PFSK-1 (cell line): ENCODE results near the gene HNRNPF.

Experiments
- FOXP2 ChIP-seq: optimal IDR thresholded peaks from 2 replicates; pipeline ENCODE3; 2011; ENCODE audit warnings: borderline replicate concordance, control low read depth, inconsistent platforms; ENCODE audit not compliant: insufficient read depth; ENCODE audit errors: extremely low read length, extremely low read depth
- POLR2AphosphoS5 ChIP-seq: IDR thresholded peaks from 2 replicates; pipeline ENCODE4 v1.6.1; 2012; ENCODE audit warnings: low read depth, mild to moderate bottlenecking, control low read depth, low read length, moderate library complexity
- SIN3A ChIP-seq: IDR thresholded peaks from 2 replicates; pipeline ENCODE4 v1.6.1; 2012; ENCODE audit warnings: mild to moderate bottlenecking, low read length, moderate library complexity, borderline replicate concordance; ENCODE audit not compliant: insufficient read depth
- TAF1 ChIP-seq: IDR thresholded peaks from 2 replicates; pipeline ENCODE4 v1.6.1; 2012; ENCODE audit warnings: low read length, control low read depth, borderline replicate concordance; ENCODE audit not compliant: insufficient read depth
- TF ChIP-seq, protein P1 (sequence below), 2 experiments: IDR thresholded peaks; 2 replicates each; pipeline versions ENCODE4 v1.6.1 to v1.8.0; 2011 to 2012; ENCODE audit warnings: low read depth in 2 of 2, low read length in 2 of 2, control low read depth in 1 of 2, inconsistent platforms in 1 of 2, mild to moderate bottlenecking in 1 of 2, moderate library complexity in 1 of 2; ENCODE audit not compliant: insufficient read depth in 1 of 2

Gene HNRNPF

GRCh38 chr10:43402880-43403452 lies 6.0 kb downstream of the HNRNPF start:
- TF ChIP-seq FOXP2 (no peak), SIN3A (no peak)

DNA sequence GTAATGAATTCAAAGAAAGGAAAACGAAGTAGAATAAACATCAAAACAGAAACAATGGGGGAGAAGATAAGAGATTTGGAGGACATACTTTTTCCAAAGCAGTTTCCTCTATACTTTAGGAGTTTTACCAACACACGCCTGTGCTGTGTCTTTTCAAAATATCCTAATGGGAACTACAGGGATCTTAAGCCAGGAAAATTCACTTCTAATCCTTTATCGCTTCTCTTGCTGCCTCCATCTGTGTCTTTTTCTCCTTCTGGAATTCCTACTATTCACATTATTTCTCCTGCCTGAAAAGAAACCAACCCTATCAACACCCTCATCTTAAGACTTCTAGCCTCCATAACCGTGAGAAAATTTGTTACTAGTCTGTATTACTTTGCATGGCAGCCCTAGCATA lies 6.8 kb downstream of the HNRNPF start:
- TF ChIP-seq TAF1 (no peak), FOXP2 (no peak), SIN3A (no peak)
- TF ChIP-seq, protein P1, sequence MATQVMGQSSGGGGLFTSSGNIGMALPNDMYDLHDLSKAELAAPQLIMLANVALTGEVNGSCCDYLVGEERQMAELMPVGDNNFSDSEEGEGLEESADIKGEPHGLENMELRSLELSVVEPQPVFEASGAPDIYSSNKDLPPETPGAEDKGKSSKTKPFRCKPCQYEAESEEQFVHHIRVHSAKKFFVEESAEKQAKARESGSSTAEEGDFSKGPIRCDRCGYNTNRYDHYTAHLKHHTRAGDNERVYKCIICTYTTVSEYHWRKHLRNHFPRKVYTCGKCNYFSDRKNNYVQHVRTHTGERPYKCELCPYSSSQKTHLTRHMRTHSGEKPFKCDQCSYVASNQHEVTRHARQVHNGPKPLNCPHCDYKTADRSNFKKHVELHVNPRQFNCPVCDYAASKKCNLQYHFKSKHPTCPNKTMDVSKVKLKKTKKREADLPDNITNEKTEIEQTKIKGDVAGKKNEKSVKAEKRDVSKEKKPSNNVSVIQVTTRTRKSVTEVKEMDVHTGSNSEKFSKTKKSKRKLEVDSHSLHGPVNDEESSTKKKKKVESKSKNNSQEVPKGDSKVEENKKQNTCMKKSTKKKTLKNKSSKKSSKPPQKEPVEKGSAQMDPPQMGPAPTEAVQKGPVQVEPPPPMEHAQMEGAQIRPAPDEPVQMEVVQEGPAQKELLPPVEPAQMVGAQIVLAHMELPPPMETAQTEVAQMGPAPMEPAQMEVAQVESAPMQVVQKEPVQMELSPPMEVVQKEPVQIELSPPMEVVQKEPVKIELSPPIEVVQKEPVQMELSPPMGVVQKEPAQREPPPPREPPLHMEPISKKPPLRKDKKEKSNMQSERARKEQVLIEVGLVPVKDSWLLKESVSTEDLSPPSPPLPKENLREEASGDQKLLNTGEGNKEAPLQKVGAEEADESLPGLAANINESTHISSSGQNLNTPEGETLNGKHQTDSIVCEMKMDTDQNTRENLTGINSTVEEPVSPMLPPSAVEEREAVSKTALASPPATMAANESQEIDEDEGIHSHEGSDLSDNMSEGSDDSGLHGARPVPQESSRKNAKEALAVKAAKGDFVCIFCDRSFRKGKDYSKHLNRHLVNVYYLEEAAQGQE (IDR thresholded peaks at IDR 0.05; ENCODE audit: insufficient read depth in 1 of 2, low read depth in 2 of 2, low read length in 2 of 2) = no peak

- TF ChIP-seq FOXP2 = no peak
- TF ChIP-seq, protein P1 (IDR thresholded peaks at IDR 0.05; ENCODE audit: insufficient read depth in 1 of 2, low read depth in 2 of 2, low read length in 2 of 2) = no peak
- TF ChIP-seq TAF1 = no peak
- no peak for TF ChIP-seq SIN3A
Measured at GRCh38 chr10:43401627-43402026, 7.4 kb downstream of the HNRNPF start.

DNA sequence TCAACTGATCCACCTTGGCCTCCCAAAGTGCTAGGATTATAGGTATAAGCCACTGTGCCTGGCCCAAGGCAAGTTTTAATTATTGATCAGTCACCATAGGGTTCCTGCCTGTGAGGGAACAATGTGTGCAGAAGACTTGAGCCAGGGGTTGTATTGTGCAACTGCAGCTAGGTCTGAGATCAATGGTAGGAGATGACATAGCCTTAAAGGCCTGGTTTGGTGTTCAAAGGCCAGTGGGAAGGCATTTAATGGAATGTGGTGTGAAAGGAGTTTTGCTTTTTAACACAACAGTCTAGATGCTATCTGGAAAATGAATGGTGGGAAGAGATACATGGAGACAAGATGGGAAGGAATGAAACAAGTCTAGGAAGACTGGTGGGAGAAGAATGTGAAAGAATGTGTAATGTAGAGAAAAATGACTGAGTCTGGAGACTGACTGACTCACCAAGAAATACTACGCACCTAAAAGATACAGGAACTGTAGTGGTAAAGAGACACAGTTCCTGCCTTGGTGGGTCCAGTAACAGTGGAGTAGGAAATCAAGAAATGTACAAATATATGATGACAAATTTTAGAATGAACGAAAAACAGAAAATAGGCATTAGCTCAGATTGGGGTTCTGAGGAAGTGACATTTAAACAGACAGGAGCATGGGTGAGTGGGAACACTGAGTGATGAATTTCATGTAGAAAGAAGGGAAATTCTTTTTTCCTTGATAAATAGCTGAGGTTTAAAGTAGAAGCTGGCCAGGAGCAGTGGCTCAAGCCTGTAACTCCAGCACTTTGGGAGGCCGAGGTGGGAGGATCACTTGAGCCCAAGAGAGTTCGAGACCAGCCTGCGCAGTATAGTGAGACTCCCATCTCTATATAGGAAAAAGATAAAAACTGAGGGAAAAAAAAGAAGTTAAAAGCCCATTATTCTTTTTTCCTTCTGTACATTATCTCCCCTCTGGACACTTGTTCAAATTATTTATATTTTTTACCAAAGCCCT lies 9.4 kb downstream of the HNRNPF start:
- no peak for TF ChIP-seq TAF1
- no peak for TF ChIP-seq SIN3A
- TF ChIP-seq FOXP2 = no peak
- TF ChIP-seq POLR2AphosphoS5 = no peak
- TF ChIP-seq, protein P1 (IDR thresholded peaks at IDR 0.05; ENCODE audit: insufficient read depth in 1 of 2, low read depth in 2 of 2, low read length in 2 of 2) = no peak

GRCh38 chr10:43398939-43399319 lies 10.1 kb downstream of the HNRNPF start:
- TF ChIP-seq, protein P1 (IDR thresholded peaks at IDR 0.05; ENCODE audit: insufficient read depth in 1 of 2, low read depth in 2 of 2, low read length in 2 of 2) = no peak
- TF ChIP-seq SIN3A (no peak), TAF1 (no peak), POLR2AphosphoS5 (no peak), FOXP2 (no peak)
